GM23248 (cell line): ENCODE data around the gene TRIM32.

ENCODE experiments used
- EZH2 ChIP-seq: fragments of 200-600 bp; sonication (generic); IDR thresholded peaks from 2 replicates; pipeline ENCODE4 v1.6.1; 2018; ENCODE audit warnings: antibody characterized with exemption, mild to moderate bottlenecking; ENCODE audit not compliant: insufficient read depth, poor library complexity, severe bottlenecking
- EZH2phosphoT487 ChIP-seq: fragments of 200-600 bp; sonication (generic); IDR thresholded peaks from 2 replicates; pipeline ENCODE4 v1.6.1; 2018; ENCODE audit warnings: antibody characterized with exemption, moderate library complexity, mild to moderate bottlenecking, low read depth; ENCODE audit not compliant: insufficient read depth

GRCh38 chr9:116662646-116663310 is 24.3 kb upstream of the TRIM32 start:
- no peak for TF ChIP-seq EZH2
- TF ChIP-seq EZH2phosphoT487 = no peak
